ENCODE measurements around the gene LIMA1.
"Not testable (repeated sequence)": the region's sequence is repeated elsewhere in the genome, so short reads cannot be mapped to it uniquely, and the experiment has no call there.

Gene LIMA1

GRCh38 chr12:50182461-50182860 lies 100.9 kb downstream of the LIMA1 start:
- DNase-seq: no peak

- DNase-seq: no peak
These were observed 101.6 kb downstream of the LIMA1 start for GRCh38 chr12:50181691-50182090.

GRCh38 chr12:50175716-50176026 lies 107.6 kb downstream of the LIMA1 start:
- no peak for DNase-seq

GRCh38 chr12:50174971-50175715 lies 108.2 kb downstream of the LIMA1 start:
- DNase-seq: no peak

GRCh38 chr12:50167049-50167828 lies 116.1 kb downstream of the LIMA1 start, which contains the start of gene CERS5:
Gene CERS5, minus strand, starts transcription at chr12:50167369. Its CDS starts 72 bp downstream, at chr12:50167297.
- peak; percentile 99 for DNase-seq

- peak; percentile 83 for DNase-seq
These were observed 116.6 kb downstream of the LIMA1 start for GRCh38 chr12:50166799-50167048.

- no peak for DNase-seq
These were observed 118.4 kb downstream of the LIMA1 start for GRCh38 chr12:50164963-50165362.

GRCh38 chr12:50162230-50162629 lies 121.1 kb downstream of the LIMA1 start:
- no peak for DNase-seq

- no peak for DNase-seq
These were observed 122.7 kb downstream of the LIMA1 start for GRCh38 chr12:50160643-50161042.

GRCh38 chr12:50157259-50157658 lies 126.1 kb downstream of the LIMA1 start:
- no peak for DNase-seq

GRCh38 chr12:50156641-50157040 lies 126.7 kb downstream of the LIMA1 start:
- no peak for DNase-seq

- DNase-seq: not testable (repeated sequence)
These were observed 128.4 kb downstream of the LIMA1 start for GRCh38 chr12:50154947-50155346.

- no peak for DNase-seq
These were observed 132.2 kb downstream of the LIMA1 start for GRCh38 chr12:50151047-50151687.

- DNase-seq: no peak
These were observed 134.0 kb downstream of the LIMA1 start for GRCh38 chr12:50149311-50149710.

GRCh38 chr12:50148011-50148410 lies 135.3 kb downstream of the LIMA1 start:
- DNase-seq: not testable (repeated sequence)

- no peak for DNase-seq
These were observed 136.0 kb downstream of the LIMA1 start for GRCh38 chr12:50147281-50147680.

GRCh38 chr12:50145439-50145838 lies 137.9 kb downstream of the LIMA1 start:
- no peak for DNase-seq

- DNase-seq: no peak
These were observed 140.3 kb downstream of the LIMA1 start for GRCh38 chr12:50142993-50143392.

- DNase-seq: no peak
These were observed 150.7 kb downstream of the LIMA1 start for GRCh38 chr12:50132505-50133135.

GRCh38 chr12:50129290-50129689 lies 154.0 kb downstream of the LIMA1 start:
- no peak for DNase-seq

- no peak for DNase-seq
These were observed 155.8 kb downstream of the LIMA1 start for GRCh38 chr12:50127546-50127945.
